GM12873 (cell line): ENCODE results near the gene ARFGEF2.

Source experiments
- CTCF ChIP-seq: IDR thresholded peaks from 2 replicates; pipeline ENCODE4 v1.5.1; 2012; ENCODE audit warnings: low read depth, mild to moderate bottlenecking, moderate library complexity, low read length, control low read depth; ENCODE audit not compliant: insufficient read depth; ENCODE audit errors: missing control alignments

Gene ARFGEF2

GRCh38 chr20:49001741-49002140, 80.2 kb downstream of the ARFGEF2 start:
- no peak for TF ChIP-seq CTCF

GRCh38 chr20:49006446-49006980, 85.0 kb downstream of the ARFGEF2 start:
- no peak for TF ChIP-seq CTCF

- TF ChIP-seq CTCF: no peak
Observed at GRCh38 chr20:49009899-49010631, 88.6 kb downstream of the ARFGEF2 start.

GRCh38 chr20:49024220-49024619, 102.7 kb downstream of the ARFGEF2 start:
- TF ChIP-seq CTCF: no peak

GRCh38 chr20:49028684-49029083, 107.2 kb downstream of the ARFGEF2 start:
- TF ChIP-seq CTCF: peak; percentile 38

GRCh38 chr20:49029203-49029602, 107.7 kb downstream of the ARFGEF2 start:
- no peak for TF ChIP-seq CTCF

GRCh38 chr20:49030954-49031619, 109.6 kb downstream of the ARFGEF2 start:
- TF ChIP-seq CTCF: no peak
